VCaP (cell line): ENCODE measurements around the gene MCCC1.

Experiments used
- H3K27ac ChIP-seq: fragments of 450-650 bp; 2 replicates; pipeline ENCODE4 v1.5.1; 2017
- TF ChIP-seq, protein P1 (sequence below): fragments of 450-650 bp; conservative IDR thresholded peaks from 2 replicates; pipeline ENCODE4 v1.5.1; 2017; ENCODE audit warnings: mild to moderate bottlenecking, moderate library complexity

MCCC1 gene

DNA sequence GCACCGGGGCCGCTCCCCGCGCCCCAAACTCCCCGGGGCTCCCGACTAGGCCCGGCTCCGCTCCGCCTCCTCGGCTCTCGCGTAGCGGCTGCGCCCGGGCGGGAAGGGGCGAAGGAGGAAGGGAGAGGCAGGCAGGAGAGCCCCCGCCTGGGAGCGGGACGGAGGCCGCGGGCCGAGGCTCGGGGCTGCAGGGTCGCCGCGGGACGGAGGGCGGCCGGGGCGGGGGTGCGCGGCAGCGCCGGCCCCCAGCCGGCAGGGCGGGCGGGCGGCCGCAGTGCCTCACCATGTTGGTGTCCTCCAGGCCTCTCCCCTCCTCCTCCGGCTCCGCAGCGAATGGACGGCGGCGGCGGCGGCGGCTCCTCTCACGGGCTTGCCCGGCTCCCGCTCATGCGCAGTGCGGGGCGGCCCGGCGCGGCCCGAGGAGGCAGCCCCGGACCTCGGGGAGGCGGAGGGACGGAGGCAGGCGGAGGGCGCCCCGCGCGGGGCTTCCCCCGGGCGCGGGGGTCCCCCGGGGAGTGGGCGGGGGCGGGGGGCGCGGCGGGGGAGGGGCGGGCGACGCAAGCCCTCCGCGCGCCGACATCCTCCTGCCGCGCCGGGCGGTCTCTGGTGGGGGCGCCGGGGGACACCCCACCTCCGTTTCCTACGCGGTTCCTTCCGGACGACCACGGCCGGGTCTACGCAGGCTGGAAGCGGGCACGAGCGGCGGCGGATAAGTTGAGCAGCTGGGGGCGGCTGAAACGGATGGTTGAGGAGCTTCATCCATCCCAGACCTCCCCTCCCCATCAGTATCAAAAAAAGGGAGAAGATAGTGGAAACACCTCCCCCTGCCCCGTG is 118.9 kb downstream of the MCCC1 start, which contains the start of gene DCUN1D1:
Gene DCUN1D1, minus strand, starts transcription at position 335 of the 834 bp plus-strand sequence. Its CDS starts 49 bp downstream, at position 286.
- TF ChIP-seq, protein P1, sequence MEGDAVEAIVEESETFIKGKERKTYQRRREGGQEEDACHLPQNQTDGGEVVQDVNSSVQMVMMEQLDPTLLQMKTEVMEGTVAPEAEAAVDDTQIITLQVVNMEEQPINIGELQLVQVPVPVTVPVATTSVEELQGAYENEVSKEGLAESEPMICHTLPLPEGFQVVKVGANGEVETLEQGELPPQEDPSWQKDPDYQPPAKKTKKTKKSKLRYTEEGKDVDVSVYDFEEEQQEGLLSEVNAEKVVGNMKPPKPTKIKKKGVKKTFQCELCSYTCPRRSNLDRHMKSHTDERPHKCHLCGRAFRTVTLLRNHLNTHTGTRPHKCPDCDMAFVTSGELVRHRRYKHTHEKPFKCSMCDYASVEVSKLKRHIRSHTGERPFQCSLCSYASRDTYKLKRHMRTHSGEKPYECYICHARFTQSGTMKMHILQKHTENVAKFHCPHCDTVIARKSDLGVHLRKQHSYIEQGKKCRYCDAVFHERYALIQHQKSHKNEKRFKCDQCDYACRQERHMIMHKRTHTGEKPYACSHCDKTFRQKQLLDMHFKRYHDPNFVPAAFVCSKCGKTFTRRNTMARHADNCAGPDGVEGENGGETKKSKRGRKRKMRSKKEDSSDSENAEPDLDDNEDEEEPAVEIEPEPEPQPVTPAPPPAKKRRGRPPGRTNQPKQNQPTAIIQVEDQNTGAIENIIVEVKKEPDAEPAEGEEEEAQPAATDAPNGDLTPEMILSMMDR = no peak
- H3K27ac ChIP-seq = peak within 1 kb of the TSS; percentile 85

DNA sequence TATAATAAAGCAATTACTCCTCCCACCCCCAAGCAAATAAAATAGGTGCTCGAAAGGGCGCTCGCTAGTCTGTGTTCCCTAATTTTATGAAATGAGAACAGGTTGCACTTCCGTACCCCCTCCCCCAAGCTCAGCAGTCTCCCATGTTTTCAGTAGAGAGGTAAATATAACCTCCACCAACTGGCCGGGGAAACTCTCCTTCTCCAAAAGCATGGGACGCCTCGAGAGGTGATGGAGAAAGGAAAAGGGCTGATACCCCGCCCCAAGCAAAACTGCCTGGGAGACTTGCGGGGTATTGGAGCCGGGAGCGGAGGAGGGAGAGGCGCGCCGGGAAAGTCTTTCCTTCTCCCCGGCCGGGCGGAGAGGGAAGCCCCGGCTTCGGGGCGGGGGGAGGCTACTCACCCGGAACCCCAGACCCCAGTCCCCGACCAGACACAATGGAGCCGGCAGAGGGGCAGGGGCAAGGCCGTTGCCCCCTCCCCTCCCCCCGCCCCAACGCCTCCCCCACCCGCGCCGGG is 119.6 kb downstream of the MCCC1 start:
- peak overlapping the region; percentile 85 for H3K27ac ChIP-seq
- TF ChIP-seq, protein P1 = no peak

DNA sequence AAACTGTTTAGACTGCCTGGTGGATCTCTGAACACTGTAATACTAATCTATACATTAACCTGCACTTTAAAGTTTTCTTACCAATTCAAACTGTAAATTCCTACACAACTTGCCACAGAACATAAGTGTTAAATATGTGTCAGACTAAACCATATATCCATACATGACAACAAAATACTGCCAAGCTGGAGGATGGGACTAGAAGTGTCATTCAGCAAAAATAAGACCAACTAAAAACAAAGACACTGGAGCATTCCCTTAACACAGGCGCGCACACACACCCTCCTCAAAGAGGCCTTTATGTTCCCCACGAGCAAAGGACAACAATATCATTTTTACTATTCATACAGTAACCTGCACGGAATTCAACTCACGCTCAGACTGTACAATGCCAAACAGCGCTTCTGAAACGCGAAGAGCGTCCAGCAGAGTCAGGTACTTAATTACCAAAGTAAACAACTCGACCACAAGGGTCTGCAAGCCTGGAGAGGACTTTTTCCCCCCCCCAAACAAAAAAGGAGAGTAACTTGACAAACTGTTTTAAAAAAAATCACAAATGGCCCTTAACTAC is 120.1 kb downstream of the MCCC1 start:
- peak overlapping the region; percentile 85 for H3K27ac ChIP-seq
- TF ChIP-seq, protein P1 = no peak

DNA sequence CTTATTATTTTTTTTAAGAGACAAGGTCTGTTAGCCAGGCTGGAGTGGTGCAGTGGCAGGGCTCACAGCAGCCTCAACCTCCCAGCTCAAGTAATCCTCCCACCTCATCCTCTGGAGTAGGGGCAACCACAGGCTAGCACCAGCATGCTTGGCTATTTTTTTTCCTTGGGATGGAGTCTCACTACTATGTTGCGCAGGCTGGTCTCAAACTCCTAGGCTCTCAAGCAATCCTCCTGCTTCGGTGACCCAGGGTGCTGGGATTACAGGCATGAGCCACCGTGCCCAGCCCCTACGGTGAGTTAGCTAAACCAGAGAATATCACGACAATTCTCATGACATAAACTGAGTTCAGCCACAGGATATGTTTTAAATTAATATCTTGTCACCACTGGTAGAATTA is 120.9 kb downstream of the MCCC1 start:
- TF ChIP-seq, protein P1 = no peak
- H3K27ac ChIP-seq = no peak overlapping the region

DNA sequence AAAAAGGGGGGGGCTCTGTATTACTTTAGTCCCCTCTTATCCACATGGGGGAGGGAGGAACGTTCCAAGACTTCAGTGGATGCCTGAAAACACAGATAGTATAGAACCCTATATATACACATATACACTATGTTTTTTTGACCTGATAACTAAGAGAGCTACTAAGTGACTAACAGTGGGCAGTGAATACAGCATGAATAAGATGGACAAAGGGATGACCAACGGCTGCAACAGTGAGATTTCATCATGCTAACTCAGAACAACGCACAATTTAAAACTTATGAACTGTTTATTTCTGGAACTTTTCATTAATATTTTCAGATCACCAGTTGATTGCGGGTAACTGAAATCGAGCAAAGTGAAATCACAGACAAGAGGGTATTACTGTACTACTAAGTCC is 126.2 kb downstream of the MCCC1 start:
- TF ChIP-seq, protein P1 = no peak

DNA sequence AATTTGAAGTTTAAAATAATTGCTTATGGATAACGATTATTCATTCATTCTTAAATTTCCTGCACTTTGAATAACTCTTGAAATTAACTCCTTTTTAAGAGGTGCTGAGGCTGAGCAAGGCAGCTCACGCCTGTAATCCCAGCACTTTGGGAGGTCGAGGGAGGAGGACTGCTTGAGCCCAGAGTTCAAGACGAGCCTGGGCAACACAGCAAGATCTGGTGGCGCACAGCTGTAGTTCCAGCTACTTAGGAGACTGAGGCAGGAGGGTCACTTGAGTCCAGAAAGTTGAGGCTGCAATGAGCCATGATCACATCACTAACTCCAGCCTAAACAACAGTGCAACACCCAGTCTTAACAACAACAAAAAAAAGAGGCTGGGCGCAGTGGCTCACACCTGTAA is 126.9 kb downstream of the MCCC1 start:
- H3K27ac ChIP-seq = no peak overlapping the region
- TF ChIP-seq, protein P1 = no peak

More for the DNA sequence above, 126.2 kb downstream of the MCCC1 start:
- no peak overlapping the region for H3K27ac ChIP-seq

DNA sequence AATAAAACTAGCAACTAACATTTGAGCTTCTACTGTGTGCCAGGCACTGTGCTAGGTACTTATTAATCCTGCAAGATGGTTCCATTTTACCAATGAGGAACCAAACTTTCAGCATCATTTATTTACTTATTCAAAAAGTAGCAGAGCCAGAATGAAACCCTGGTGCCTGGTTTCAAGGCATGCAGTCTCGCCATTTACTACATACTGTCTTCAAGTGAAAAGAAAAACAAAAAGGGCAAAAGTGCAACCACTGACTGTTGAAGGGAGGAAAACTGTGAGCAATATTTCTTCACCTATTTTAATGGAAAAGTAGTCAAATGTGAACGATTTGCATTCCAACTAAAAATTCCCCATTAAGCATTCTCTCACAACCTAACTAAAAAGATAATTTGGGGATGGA is 127.7 kb downstream of the MCCC1 start:
- H3K27ac ChIP-seq = no peak overlapping the region
- TF ChIP-seq, protein P1 = no peak
